ENCODE results near the gene SERGEF.

The SERGEF gene

GRCh38 chr11:17952487-17952886 lies 60.4 kb downstream of the SERGEF start:
- no peak for DNase-seq (ENCODE audit: low read depth, low spot score)

GRCh38 chr11:17951685-17952388 lies 61.0 kb downstream of the SERGEF start:
- no peak for DNase-seq (ENCODE audit: low read depth, low spot score)

DNA sequence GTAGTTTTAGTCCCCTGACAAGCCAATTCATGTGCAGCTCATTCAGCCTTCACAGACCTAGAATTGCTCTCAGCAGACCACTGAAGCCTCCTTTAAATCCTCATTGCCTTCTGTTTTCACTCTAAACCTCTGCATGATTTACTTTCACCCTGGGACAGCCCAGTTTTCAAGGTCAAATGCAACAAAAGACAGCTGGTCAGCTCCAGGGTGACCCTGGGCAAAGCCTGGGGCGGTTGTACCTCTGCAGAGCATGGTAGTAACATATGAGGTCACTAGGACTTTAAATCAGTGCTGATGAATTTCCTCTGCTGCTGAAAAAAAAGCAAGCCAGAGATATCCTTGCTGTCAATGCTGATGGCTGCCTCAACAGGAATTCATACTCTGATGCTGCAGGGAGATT lies 62.2 kb downstream of the SERGEF start:
- no peak for DNase-seq (ENCODE audit: low read depth, low spot score)

DNA sequence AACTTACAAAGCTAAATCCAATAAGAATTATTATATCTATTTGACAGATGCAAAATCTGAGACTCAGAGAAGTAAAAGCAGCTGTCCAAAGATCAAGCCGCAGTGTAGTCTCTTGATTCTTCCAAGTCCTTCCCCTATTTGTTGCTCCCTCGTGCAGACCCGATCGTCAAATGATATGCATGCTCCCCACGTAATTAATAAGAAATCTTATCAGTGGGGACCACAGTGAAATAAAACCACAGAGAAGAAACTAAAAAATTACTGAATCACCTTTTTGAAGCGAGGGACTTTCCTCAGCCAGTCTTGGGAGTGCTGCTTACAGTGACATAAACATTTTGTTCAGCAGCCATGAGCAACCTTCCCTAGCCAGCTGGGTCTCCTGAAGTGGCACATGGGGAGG lies 64.6 kb downstream of the SERGEF start:
- DNase-seq (ENCODE audit: low read depth, low spot score), result no peak

DNA sequence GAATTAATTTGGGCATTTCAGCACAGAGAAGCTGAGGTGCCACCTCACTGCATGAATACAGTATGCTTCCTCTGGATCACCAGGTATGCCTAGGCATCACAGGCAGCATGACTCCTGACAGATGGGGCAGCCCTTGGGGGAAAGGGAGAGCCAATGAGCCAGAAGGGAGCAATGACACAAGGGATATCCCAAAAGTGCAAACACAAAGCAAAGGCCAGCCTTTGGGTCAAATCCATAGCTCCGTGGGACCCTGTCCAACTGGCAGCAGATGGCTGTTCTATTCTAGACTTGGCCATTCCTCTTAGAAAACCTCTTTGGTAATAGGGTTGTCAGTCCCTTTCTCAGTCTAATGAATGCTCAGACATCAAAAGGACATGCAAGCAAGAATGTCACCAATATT lies 73.3 kb downstream of the SERGEF start:
- no peak for DNase-seq (ENCODE audit: low read depth, low spot score)

DNA sequence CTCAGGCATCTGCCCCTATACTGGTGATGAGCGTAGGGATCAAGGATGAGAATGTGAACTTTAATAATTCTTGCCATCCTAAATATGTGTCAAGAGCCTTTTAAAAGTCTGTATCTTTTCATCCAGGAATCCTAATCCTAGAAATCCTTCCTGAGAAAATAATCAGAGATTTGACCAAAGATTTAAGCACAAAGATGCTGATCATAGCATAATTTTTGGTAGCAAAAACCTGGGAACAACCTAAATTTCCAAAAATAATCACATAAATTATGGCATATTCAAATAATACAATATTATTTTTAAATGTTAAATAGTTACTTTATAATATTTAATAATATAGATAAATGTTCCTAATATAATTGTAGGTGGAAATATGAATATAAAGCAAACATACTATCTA lies 76.1 kb downstream of the SERGEF start:
- DNase-seq (ENCODE audit: low read depth, low spot score), result no peak

DNA sequence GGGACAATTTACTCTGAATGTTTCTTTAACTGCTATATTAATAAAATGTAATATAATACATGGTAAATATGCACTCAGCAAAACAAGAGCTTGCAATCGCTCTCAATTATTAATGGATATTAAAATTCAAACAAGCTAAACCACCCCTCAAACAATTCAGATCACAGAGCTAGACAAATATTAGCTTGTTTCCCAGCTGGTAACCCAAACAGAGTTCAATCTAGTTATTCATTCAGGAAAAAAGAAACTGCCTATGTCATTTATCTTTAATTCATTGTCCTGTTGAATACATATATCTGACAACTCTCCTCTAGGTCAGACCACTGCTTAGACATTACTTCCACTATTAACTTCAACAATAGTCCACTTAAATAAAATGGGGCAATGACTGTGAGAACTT lies 78.7 kb downstream of the SERGEF start:
- no peak for DNase-seq (ENCODE audit: low read depth, low spot score)

- no peak for DNase-seq (ENCODE audit: low read depth, low spot score)
Measured at GRCh38 chr11:17933708-17934107, 79.1 kb downstream of the SERGEF start.

DNA sequence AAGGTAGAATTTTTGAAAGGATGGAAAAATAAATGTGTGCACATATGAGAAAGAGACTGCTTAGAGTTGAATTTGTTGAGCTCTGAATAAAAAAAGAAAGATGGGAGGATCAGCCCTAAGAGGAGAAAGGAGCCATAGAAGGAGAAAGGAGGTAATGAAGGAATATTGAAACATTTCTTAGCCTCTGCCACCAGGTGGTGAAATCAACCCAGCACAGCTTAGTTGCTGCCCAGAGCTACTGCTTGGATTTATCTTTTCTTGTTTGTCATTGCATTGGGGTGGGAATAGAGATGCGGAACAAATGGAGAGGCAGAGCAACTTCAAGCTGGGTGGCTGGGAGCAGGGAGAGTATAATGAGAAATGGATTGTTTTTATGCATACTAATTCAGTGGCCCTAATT lies 80.4 kb downstream of the SERGEF start:
- no peak for DNase-seq (ENCODE audit: low read depth, low spot score)

GRCh38 chr11:17931595-17931994 lies 81.3 kb downstream of the SERGEF start:
- peak; percentile 58 for DNase-seq (ENCODE audit: low read depth, low spot score)

DNA sequence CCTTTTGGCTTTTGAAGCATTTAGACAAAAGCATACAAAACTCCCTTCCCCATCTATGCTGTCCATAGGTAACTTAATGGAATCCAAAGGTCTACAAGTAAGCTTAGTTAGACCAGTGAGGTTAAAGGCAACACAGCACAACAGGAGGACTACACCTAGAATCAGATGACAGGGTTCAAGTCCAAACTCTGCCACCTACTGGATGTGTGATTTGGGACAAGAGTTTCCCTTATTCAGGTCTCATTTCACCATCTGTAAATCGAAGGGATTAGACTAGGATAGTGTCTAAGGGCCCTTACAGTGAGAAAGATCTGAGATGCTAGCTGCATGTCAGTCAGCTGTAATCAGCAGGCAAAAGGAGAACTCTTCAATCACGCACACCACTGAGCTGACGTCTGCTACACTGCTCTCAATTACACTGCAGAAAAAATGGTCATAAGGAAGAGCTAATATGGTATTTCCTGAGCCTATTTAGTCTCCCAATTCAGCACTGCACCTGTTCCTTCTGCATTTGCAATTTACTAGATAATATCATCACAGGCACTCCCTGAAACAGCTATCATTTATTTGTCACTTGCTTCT lies 82.2 kb downstream of the SERGEF start:
- DNase-seq (ENCODE audit: low read depth, low spot score), result no peak

GRCh38 chr11:17929171-17929570 lies 83.7 kb downstream of the SERGEF start:
- no peak for DNase-seq (ENCODE audit: low read depth, low spot score)

DNA sequence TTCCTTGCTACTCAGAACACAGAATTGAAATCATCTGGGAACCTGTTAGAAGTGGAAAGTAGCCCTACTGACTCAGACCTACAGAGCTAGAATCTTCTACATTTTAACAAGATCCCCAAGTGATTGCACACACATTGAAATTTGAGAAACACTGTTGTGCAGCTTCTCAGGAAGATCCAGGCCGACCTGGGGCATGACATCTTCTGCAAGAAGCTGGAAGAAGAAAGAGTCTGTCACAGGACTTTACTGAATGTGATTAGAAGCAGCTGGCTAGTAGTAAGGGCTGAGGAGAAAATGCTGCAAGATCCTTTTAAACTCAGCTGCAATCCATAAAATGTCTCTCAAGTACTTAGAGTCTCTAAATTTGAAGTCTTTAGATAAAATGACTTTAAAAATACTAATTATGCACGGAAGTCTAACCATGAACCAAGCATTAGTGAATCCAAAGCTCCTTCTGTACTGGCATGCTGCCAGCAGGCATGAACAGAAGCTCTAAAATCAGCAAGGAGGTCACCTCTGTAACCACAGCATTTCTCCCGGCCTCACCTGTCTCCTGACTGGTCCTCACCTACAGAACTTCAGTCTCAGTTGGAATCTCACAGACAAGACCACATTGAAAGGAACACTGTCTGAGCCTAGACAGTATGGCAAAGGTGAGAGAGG lies 85.0 kb downstream of the SERGEF start:
- DNase-seq (ENCODE audit: low read depth, low spot score), result no peak

DNA sequence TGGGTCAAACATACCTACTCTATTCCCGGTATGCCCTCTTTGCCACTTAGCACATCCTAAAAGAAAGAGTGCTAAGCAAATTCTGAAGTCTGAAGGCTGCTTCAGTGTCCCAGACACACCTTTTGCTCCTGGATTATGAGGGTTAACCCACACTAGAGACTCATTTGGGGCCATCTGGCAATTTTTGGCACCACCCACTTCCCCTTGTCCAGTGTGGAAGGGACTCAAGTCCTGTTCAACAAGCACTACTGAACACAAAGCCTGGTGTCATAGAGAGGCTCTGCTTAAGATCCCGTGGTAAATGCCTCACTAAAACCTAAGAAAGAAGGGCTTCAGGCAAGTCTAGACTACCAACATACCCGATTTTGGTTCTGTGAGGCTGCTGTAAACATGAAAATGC lies 85.8 kb downstream of the SERGEF start:
- no peak for DNase-seq (ENCODE audit: low read depth, low spot score)

DNA sequence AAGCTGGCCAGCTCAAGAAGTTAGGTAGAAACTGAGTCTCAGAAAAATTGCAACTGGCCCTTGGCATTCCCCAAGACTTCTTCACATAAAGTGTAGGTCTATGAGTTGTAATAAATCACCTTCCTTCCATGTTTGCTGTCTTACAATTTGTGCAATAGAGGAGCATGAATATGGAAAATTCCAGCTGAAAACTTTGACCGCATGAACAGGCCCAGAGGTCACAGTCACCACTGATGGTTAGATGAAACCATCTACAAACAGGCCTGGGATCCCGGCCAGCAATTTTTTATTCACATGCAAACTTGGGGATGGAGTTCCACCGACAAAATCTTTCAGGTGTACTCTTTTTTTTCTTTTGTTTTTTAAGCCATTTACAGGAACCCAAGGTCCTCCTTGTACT lies 88.1 kb downstream of the SERGEF start:
- DNase-seq (ENCODE audit: low read depth, low spot score), result no peak

- DNase-seq (ENCODE audit: low read depth, low spot score), result peak; percentile 18
Measured at GRCh38 chr11:17923217-17923616, 89.6 kb downstream of the SERGEF start.

DNA sequence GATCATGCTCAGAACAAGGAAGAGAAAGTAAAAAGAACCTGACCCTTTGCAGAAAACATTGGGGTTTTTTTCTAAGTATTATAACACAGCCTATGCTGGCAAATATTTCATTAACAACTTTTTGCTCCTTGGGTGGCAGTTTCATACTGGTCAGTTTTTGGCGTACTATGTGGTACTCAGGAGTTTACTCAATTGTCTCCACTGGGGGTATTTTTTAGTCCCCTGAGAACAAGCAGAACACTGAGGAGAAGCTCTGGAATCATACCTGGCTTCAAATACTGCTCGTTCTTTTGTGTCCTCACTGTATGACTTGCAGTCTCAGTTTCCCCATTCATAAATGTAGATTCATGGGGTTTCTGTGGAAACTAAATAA lies 90.4 kb downstream of the SERGEF start:
- DNase-seq (ENCODE audit: low read depth, low spot score), result no peak

GRCh38 chr11:17921659-17922415 lies 91.0 kb downstream of the SERGEF start:
- no peak for DNase-seq (ENCODE audit: low read depth, low spot score)

DNA sequence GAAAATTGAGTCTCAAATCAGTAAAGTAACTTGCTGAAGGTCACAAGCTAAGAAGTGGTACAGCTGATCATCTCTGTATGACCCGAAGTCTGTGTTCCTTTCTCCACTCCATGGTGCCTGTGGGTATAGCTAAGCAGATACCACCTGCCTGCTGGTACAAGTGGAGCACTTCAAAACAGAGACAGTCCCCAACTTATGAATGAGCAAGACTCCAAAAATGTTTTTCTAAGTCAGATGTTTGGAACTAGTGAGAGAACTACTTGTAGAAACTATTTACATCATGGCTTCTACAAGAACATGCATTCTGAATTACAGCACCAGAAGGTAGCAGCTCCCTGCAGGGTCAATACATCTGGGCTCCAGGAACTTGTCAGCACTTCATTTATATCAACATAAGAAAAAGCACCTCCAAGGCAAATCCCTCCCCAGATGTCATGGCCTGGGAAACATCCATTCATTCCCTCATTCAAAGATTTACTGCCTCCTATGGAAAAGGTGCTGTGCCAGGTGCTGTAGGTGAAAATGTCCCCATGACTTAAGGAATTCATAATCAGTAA lies 94.7 kb downstream of the SERGEF start:
- no peak for DNase-seq (ENCODE audit: low read depth, low spot score)

DNA sequence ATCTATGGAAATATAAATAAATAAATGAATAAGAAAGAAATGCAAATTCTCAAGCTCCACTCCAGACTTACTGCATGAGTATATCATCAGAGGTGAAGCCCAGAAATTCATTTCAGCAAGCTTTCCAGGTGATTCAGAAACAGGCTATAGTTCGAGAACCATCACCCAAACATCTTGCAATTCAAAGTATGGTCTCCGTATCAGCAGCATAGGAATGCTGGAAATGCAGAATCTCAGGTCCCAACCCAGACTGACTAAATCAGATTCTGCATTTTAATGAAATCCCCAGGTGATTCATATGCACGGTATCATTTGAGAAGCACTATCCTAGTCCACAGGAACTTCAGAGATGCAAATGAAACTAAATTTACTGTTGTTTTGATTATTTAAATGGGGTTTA lies 95.3 kb downstream of the SERGEF start:
- no peak for DNase-seq (ENCODE audit: low read depth, low spot score)

DNA sequence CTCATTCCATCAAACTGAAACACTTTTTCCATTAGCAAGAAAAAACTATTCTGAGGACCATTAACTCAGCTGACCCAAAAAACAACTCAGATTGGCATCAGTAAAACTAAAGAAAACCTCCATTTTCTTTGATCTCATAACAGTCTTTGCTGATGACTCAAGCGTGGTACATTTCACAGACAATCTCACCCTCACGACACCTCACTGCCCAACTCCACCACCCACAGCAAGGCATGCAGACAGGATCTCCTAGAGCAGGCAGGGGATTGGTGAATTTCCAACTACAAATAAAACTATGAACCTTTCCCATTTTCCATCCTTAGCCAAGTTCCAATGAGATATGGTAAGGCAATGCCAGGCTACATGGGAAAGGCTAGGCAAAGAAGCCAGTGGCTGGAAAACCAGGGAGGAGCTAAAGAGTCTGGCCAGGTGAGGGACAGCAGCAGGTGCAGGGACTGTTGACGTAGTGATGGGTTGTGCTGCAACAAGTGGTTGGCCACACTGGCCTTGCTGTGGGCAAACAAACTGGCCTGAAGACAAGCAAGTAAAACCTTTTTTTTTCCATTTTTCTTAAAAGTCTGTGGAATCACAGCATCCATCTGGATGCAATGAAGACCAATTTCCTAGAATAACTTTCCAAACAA lies 97.2 kb downstream of the SERGEF start:
- DNase-seq (ENCODE audit: low read depth, low spot score), result no peak

GRCh38 chr11:17914957-17915356 lies 97.9 kb downstream of the SERGEF start:
- DNase-seq (ENCODE audit: low read depth, low spot score), result no peak

Measured in ELF-1 (cell line).